HG02981 (cell line): ENCODE measurements around the gene NRF1.
"Not testable (repeated sequence)": the region's sequence is repeated elsewhere in the genome, so short reads cannot be mapped to it uniquely, and the experiment has no call there.

ENCODE experiments used
- ATAC-seq: cut with Tn5 transposase; IDR thresholded peaks from one replicate; pipeline ENCODE4 v1.9.1; 2021; ENCODE audit warnings: mild to moderate bottlenecking, moderate library complexity; ENCODE audit not compliant: unreplicated experiment

NRF1 gene

GRCh38 chr7:129646369-129647021 lies 35.0 kb downstream of the NRF1 start:
- no peak for ATAC-seq

GRCh38 chr7:129649128-129649690 lies 37.7 kb downstream of the NRF1 start:
- ATAC-seq = no peak

GRCh38 chr7:129650056-129650758 lies 38.7 kb downstream of the NRF1 start:
- no peak for ATAC-seq

- no peak for ATAC-seq
Observed at GRCh38 chr7:129652914-129653313, 41.4 kb downstream of the NRF1 start.

GRCh38 chr7:129655811-129656210 lies 44.3 kb downstream of the NRF1 start:
- ATAC-seq = no peak

- no peak for ATAC-seq
Observed at GRCh38 chr7:129657363-129657762, 45.8 kb downstream of the NRF1 start.

- not testable (repeated sequence) for ATAC-seq
Observed at GRCh38 chr7:129659907-129660306, 48.4 kb downstream of the NRF1 start.

- no peak for ATAC-seq
Observed at GRCh38 chr7:129661645-129662182, 50.2 kb downstream of the NRF1 start.

GRCh38 chr7:129663240-129663639 lies 51.7 kb downstream of the NRF1 start:
- ATAC-seq = not testable (repeated sequence)

- ATAC-seq = no peak
Observed at GRCh38 chr7:129664029-129665012, 52.8 kb downstream of the NRF1 start.

GRCh38 chr7:129665013-129665401 lies 53.5 kb downstream of the NRF1 start:
- no peak for ATAC-seq

GRCh38 chr7:129667116-129667515 lies 55.6 kb downstream of the NRF1 start:
- no peak for ATAC-seq

GRCh38 chr7:129667551-129667950 lies 56.0 kb downstream of the NRF1 start:
- ATAC-seq = no peak

- no peak for ATAC-seq
Observed at GRCh38 chr7:129669901-129670300, 58.4 kb downstream of the NRF1 start.

- no peak for ATAC-seq
Observed at GRCh38 chr7:129670656-129671055, 59.1 kb downstream of the NRF1 start.

GRCh38 chr7:129671266-129671665 lies 59.7 kb downstream of the NRF1 start:
- no peak for ATAC-seq

- not testable (repeated sequence) for ATAC-seq
Observed at GRCh38 chr7:129674475-129674874, 63.0 kb downstream of the NRF1 start.

GRCh38 chr7:129675521-129675920 lies 64.0 kb downstream of the NRF1 start:
- ATAC-seq = no peak

GRCh38 chr7:129676017-129676897 lies 64.7 kb downstream of the NRF1 start:
- ATAC-seq = no peak

GRCh38 chr7:129677796-129678195 lies 66.3 kb downstream of the NRF1 start:
- no peak for ATAC-seq
